Right atrium auricular region (tissue), 2 donors: ENCODE results near the gene FAM171A1. TPM values are rescaled to one million over a fixed set of nuclear protein-coding genes. Genes with fewer than 3 reads are reported as not detected.

Experiments
- DNase-seq: peaks from one replicate; pipeline ENCODE4 v3.0.0-alpha.2; 2019; ENCODE audit warnings: low spot score
- H3K27ac ChIP-seq, 2 donors: fragments of 200-600 bp; sonication (generic); 1 replicate in 1 of 2; 2 replicates in 1 of 2; pipeline ENCODE4 v1.5.1; 2016 to 2019
- H3K27me3 ChIP-seq, 2 donors: fragments of 200-600 bp; sonication (generic); one replicate each; pipeline versions ENCODE4 v1.5.1 to v1.6.0; 2017 to 2019
- H3K36me3 ChIP-seq: fragments of 200-600 bp; sonication (generic); one replicate; pipeline ENCODE4 v1.5.1; 2016
- H3K4me1 ChIP-seq, 2 donors: fragments of 200-600 bp; sonication (generic); one replicate each; pipeline versions ENCODE4 v1.5.1 to v1.6.0; 2017 to 2019
- H3K4me3 ChIP-seq, 2 donors: fragments of 200-600 bp; sonication (generic); 1 replicate in 1 of 2; 2 replicates in 1 of 2; pipeline ENCODE4 v1.5.1; 2017 to 2019; ENCODE audit warnings: mild to moderate bottlenecking in 1 of 2, moderate library complexity in 1 of 2
- H3K9me3 ChIP-seq, 2 donors: fragments of 200-600 bp; sonication (generic); one replicate each; pipeline ENCODE4 v1.5.1; 2019
- total RNA-seq, 2 donors: library from RNA; depleted of rRNA; stranded (reverse); fragments of >200 nt; gene quantifications; one replicate each; pipeline ENCODE4 v1.1.0, GENCODE V29; 2016
- TF ChIP-seq, protein P1 (sequence below), 2 donors: fragments of 200-600 bp; sonication (generic); IDR thresholded peaks; one replicate each; pipeline ENCODE4 v1.5.1; 2019; ENCODE audit warnings: antibody characterized with exemption in 2 of 2

FAM171A1 gene
- total RNA-seq, 2 donors from 2014 or later: 7.8 to 13.7 TPM

DNA sequence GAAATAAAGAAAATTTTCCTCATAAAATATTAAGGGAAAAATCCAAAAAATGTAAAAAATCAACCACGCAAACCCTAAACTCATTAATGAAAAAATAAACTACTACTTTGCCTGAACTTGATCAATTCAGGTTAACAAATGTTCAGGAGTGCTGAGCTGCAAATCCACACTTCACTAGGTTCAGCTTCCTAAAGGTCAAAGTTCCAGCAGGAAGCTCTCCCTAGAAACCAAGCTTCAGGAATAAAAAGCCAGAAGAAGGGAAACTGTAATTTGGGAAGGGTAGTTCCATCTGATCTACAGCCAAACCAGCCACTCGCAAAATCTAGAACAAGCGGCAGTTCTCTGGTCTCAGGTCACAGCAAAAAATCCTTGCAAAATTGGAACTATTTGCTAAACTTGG lies 194.8 kb downstream of the FAM171A1 start:
- Histone ChIP-seq H3K4me3 (no peak overlapping the region), H3K9me3 (no peaks in the 10 kb centered on the region), H3K27ac (no peak overlapping the region), H3K27me3 (no peaks in the 10 kb centered on the region), H3K4me1 (no peaks in the 10 kb centered on the region), H3K36me3 (no peaks in the 10 kb centered on the region)
- DNase-seq: no peak
- TF ChIP-seq, protein P1, sequence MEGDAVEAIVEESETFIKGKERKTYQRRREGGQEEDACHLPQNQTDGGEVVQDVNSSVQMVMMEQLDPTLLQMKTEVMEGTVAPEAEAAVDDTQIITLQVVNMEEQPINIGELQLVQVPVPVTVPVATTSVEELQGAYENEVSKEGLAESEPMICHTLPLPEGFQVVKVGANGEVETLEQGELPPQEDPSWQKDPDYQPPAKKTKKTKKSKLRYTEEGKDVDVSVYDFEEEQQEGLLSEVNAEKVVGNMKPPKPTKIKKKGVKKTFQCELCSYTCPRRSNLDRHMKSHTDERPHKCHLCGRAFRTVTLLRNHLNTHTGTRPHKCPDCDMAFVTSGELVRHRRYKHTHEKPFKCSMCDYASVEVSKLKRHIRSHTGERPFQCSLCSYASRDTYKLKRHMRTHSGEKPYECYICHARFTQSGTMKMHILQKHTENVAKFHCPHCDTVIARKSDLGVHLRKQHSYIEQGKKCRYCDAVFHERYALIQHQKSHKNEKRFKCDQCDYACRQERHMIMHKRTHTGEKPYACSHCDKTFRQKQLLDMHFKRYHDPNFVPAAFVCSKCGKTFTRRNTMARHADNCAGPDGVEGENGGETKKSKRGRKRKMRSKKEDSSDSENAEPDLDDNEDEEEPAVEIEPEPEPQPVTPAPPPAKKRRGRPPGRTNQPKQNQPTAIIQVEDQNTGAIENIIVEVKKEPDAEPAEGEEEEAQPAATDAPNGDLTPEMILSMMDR (IDR thresholded peaks at IDR 0.05): no peak

DNA sequence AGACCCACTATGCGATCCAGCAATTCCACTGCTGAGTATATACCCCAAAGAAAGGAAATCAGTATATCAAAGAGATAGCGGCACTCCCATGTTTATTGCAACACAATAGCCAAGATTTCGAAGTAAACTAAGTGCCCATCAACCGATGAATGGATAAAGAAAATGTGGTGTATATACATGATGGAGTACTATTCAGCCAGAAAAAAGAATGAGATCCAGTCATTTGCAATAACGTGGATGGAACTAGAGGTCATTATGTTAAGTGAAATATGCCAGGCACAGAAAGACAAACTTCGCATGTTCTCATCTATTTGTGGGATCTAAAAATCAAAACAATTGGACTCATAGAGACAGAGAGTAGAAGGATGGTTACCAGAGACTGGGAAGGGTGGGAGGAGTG lies 195.5 kb downstream of the FAM171A1 start:
- Histone ChIP-seq H3K4me1 (no peaks in the 10 kb centered on the region), H3K27me3 (no peaks in the 10 kb centered on the region), H3K9me3 (no peaks in the 10 kb centered on the region), H3K4me3 (no peak overlapping the region), H3K36me3 (no peaks in the 10 kb centered on the region), H3K27ac (no peak overlapping the region)
- TF ChIP-seq, protein P1 (IDR thresholded peaks at IDR 0.05): no peak
- DNase-seq: no peak

DNA sequence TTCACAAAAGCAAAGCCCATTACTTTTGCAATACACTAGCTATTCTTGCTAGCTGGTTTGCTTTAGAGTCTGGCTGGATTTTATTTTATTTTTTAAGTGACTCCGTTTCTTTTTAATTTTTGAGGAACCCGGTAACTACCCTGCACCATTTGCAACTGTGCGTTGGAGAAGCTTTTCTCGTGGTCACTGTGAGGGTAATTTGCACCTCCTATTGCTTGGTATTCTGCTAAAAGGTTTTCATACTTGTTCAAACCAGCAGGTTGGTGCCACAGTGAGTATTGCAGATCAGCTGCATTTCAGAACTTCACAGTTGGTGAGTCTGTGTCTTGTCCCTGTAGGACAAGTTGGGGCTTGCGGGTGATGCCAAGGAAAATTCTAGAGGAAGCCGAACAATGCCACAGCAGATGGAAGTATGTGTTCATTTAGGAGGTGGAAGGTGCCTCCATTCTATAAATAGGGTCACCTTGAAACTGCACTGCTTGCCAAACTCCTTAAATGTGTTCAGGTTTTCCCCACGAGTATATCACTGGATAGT lies 198.7 kb downstream of the FAM171A1 start:
- Histone ChIP-seq H3K27me3 (no peaks in the 10 kb centered on the region), H3K36me3 (no peaks in the 10 kb centered on the region), H3K27ac (no peak overlapping the region), H3K9me3 (no peaks in the 10 kb centered on the region), H3K4me3 (no peak overlapping the region), H3K4me1 (peaks cover 0 to 19% of the 10 kb centered on the region in 2 donors)
- no peak for DNase-seq
- TF ChIP-seq, protein P1 (IDR thresholded peaks at IDR 0.05): no peak

DNA sequence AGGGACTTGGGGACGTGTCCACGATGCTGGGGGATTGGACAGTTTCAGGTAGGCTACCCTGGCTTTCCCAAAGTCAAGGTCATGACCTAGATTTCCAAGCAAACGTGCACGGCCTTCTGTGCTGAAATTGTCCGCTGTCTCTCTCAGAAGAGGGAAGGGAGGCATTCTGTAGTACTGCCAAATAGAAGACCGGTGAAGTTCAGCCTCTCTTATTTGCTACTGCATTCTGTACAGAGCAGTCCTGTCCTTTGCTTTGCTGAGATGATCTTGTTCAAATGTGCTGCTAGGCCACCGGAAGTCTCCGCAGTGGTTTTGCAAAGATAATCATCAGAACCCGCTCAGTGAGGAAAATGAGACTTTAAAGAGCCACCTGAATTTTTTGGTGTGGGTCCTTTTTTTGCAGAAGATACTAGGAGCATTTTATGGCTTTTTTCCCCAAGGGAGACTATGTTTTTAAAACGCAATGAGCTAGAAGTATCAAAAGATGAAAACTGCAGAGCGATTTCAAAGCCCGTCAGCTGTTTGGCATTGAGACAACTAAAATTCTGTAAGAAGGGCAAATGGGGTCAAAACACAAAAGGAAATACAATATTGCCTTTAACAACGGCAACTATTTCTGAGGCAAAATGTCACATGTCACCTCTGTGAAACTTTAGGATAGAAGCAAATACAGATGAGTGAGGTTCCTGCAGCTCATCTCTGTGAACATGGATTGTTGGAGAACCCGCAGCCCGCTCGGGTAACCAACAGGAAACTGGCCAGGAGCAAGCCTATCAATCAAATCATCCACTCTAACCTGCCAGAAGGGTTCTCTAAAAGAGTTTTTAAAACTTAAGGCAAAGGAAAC lies 201.3 kb downstream of the FAM171A1 start:
- Histone ChIP-seq H3K36me3 (no peaks in the 10 kb centered on the region), H3K4me3 (peak overlapping the region in 1 of 2 donors; percentile 31), H3K27me3 (no peaks in the 10 kb centered on the region), H3K9me3 (no peaks in the 10 kb centered on the region), H3K27ac (peak overlapping the region; percentile 41 to 42), H3K4me1 (peaks cover 0 to 40% of the 10 kb centered on the region in 2 donors)
- no peak for DNase-seq
- TF ChIP-seq, protein P1 (IDR thresholded peaks at IDR 0.05): no peak

DNA sequence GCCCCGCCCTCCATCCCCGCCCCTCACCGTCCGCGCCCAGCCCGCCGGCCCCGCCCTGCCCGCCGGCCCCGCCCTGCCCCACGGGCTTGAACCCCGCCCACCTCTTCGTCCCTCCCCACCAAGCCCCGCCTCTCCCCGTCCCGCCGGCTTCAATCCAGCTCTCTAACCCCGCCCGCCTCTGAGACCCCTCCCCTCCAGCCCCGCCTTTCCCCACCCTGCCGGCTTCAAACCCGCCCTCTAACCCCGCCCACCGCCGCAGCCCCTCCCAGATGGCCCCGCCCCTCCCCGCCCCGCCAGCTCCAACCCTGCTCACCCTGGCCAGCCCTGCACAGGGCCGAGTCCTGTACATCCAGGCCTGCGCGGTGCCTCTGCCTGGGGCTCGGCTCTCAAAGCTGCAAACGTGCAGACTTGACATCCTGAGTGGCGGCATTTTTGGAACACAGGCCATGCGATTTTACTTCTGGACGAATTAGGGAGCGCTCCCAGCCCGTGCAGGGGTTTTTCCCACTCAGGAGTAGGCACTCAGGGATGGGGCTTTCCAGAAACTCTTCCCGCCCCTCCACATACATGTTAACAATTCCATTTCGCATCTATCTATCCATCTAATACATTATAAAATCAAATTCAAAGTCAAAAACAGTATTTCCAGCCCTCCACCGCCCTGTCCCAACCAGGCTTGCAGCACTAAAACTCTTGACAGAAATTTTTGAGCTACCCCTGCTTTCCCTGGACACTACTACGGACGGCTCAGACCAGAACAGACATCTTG lies 202.1 kb downstream of the FAM171A1 start:
- Histone ChIP-seq H3K4me3 (peak overlapping the region in 1 of 2 donors; percentile 31), H3K4me1 (peaks cover 0 to 40% of the 10 kb centered on the region in 2 donors), H3K27ac (peak overlapping the region; percentile 41 to 42), H3K27me3 (no peaks in the 10 kb centered on the region), H3K36me3 (no peaks in the 10 kb centered on the region), H3K9me3 (no peaks in the 10 kb centered on the region)
- peak; percentile 94 for DNase-seq
- TF ChIP-seq, protein P1 (IDR thresholded peaks at IDR 0.05): no peak
